RWPE2 (cell line): ENCODE data around the gene SLC7A6OS.

Experiments used
- ATAC-seq: fragments of 200-7000 bp; cut with Tn5 transposase; 3 replicates; pipeline ENCODE4 v1.9.1; 2021; ENCODE audit warnings: low read depth
- DNase-seq: peaks from one replicate; pipeline ENCODE4 v3.0.0-alpha.2; 2020; ENCODE audit warnings: low spot score
- H3K27ac ChIP-seq: fragments of 450-650 bp; 2 replicates; pipeline ENCODE4 v1.5.1; 2017; ENCODE audit warnings: mild to moderate bottlenecking; ENCODE audit not compliant: poor library complexity, severe bottlenecking
- H3K27me3 ChIP-seq: fragments of 250-450 bp; sonication (Bioruptor Pico); 2 replicates; pipeline ENCODE4 v1.5.1; 2021; ENCODE audit warnings: mild to moderate bottlenecking, moderate library complexity; ENCODE audit not compliant: insufficient read depth, poor library complexity, severe bottlenecking
- H3K36me3 ChIP-seq: fragments of 250-450 bp; sonication (Bioruptor Pico); 2 replicates; pipeline ENCODE4 v1.5.1; 2020; ENCODE audit warnings: low read depth, mild to moderate bottlenecking, moderate library complexity
- H3K4me1 ChIP-seq: fragments of 250-450 bp; sonication (Bioruptor Pico); 2 replicates; pipeline ENCODE4 v1.5.1; 2021; ENCODE audit warnings: mild to moderate bottlenecking, moderate library complexity; ENCODE audit not compliant: insufficient read depth, poor library complexity, severe bottlenecking
- H3K4me3 ChIP-seq: fragments of 250-450 bp; sonication (Bioruptor Pico); 2 replicates; pipeline ENCODE4 v1.5.1; 2021; ENCODE audit warnings: mild to moderate bottlenecking, moderate library complexity; ENCODE audit not compliant: severe bottlenecking
- H3K9me3 ChIP-seq: fragments of 250-450 bp; sonication (Bioruptor Pico); 2 replicates; pipeline ENCODE4 v1.5.1; 2021; ENCODE audit warnings: mild to moderate bottlenecking, moderate library complexity; ENCODE audit not compliant: severe bottlenecking
- CTCF ChIP-seq: fragments of 450-650 bp; IDR thresholded peaks from one replicate; pipeline ENCODE4 v1.5.1; 2017; ENCODE audit warnings: mild to moderate bottlenecking, moderate library complexity; ENCODE audit not compliant: poor library complexity, severe bottlenecking

SLC7A6OS gene

GRCh38 chr16:68338326-68339119, 27.8 kb upstream of the SLC7A6OS start:
- no peak overlapping the region for H3K27ac ChIP-seq
- TF ChIP-seq CTCF: no peak
- ATAC-seq (no peak), DNase-seq (no peak)
- H3K36me3 ChIP-seq: peaks cover 77% of the 10 kb centered on the region
- no peak overlapping the region for H3K4me3 ChIP-seq
- no peaks in the 10 kb centered on the region for H3K9me3 ChIP-seq
- H3K4me1 ChIP-seq: peaks cover 11% of the 10 kb centered on the region
- H3K27me3 ChIP-seq: no peaks in the 10 kb centered on the region

GRCh38 chr16:68335175-68335574, 24.4 kb upstream of the SLC7A6OS start:
- ATAC-seq (no peak), DNase-seq (no peak)
- Histone ChIP-seq H3K4me3 (no peak overlapping the region), H3K9me3 (no peaks in the 10 kb centered on the region), H3K27me3 (no peaks in the 10 kb centered on the region), H3K36me3 (peaks cover 56% of the 10 kb centered on the region), H3K27ac (no peak overlapping the region), H3K4me1 (peaks cover 11% of the 10 kb centered on the region)
- no peak for TF ChIP-seq CTCF

- Histone ChIP-seq H3K36me3 (peaks cover 42% of the 10 kb centered on the region), H3K4me1 (peaks cover 11% of the 10 kb centered on the region), H3K27me3 (no peaks in the 10 kb centered on the region), H3K4me3 (no peak overlapping the region), H3K9me3 (no peaks in the 10 kb centered on the region), H3K27ac (no peak overlapping the region)
- ATAC-seq (no peak), DNase-seq (no peak)
- no peak for TF ChIP-seq CTCF
These were observed 21.8 kb upstream of the SLC7A6OS start for GRCh38 chr16:68332411-68333121.

- H3K9me3 ChIP-seq: no peaks in the 10 kb centered on the region
- no peak for ATAC-seq
- peaks cover 11% of the 10 kb centered on the region for H3K4me1 ChIP-seq
- H3K27me3 ChIP-seq: no peaks in the 10 kb centered on the region
- no peak overlapping the region for H3K4me3 ChIP-seq
- no peak for TF ChIP-seq CTCF
- H3K36me3 ChIP-seq: peaks cover 41% of the 10 kb centered on the region
- no peak overlapping the region for H3K27ac ChIP-seq
- no peak for DNase-seq
These were observed 21.2 kb upstream of the SLC7A6OS start for GRCh38 chr16:68331879-68332410.
